K562 (cell line): ENCODE measurements around the gene FAM53A. TPM values are rescaled to one million over a fixed set of nuclear protein-coding genes. Genes with fewer than 3 reads are reported as not detected.

ENCODE experiments used
- ATAC-seq: fragments of 200-7000 bp; cut with Tn5 transposase; 3 replicates; pipeline ENCODE4 v1.9.1; 2020; ENCODE audit warnings: moderate library complexity
- BruUV-seq: library from RNA; stranded (reverse); fragments of 400-500 nt; replicated peaks from 2 replicates; lab custom pipeline; 2021; lab: Mats Ljungman, UMichigan
- CTCF ChIA-PET: fragments of 300-600 bp; formaldehyde crosslinking; extraction: SDS; loops from one replicate; lab custom pipeline; 2021; ENCODE audit warnings: low intra/inter-chr PET ratio; lab: Yijun Ruan, JAX
- POLR2A ChIA-PET: fragments of 300-600, 350-650 bp; sonication (Branson Sonifier 250); formaldehyde crosslinking; extraction: SDS; loops from one replicate; lab custom pipeline; 2021; ENCODE audit warnings: antibody characterized with exemption, inconsistent platforms; lab: Yijun Ruan, JAX
- DNase-seq, 4 experiments: peaks; one replicate each; pipeline versions ENCODE4 v3.0.0 to v3.0.0-alpha.2; 2011 to 2018; ENCODE audit warnings: low spot score in 3 of 4, mixed read lengths in 3 of 4; ENCODE audit errors: extremely low read depth in 1 of 4
- FAIRE-seq: peaks from 2 replicates; lab custom pipeline; 2011; peaks lifted over from hg19 to GRCh38; lab: Jason Lieb, UNC
- H2AFZ ChIP-seq: 2 replicates; pipeline ENCODE4 v1.6.0; 2011; ENCODE audit warnings: low read depth, low read length, control low read depth, inconsistent platforms
- H3K27ac ChIP-seq: fragments of 200-600 bp; 3 replicates; pipeline ENCODE4 v1.8.0; 2011; ENCODE audit warnings: low read depth, mild to moderate bottlenecking, control low read depth, inconsistent platforms, low read length, moderate library complexity, mixed read lengths; ENCODE audit errors: extremely low read depth
- H3K27me3 ChIP-seq, 2 experiments: fragments of 300-600 bp in 1 of 2; 2 replicates in 1 of 2; 3 replicates in 1 of 2; pipeline versions ENCODE4 v1.6.0 to v1.8.0; 2011; ENCODE audit warnings: inconsistent platforms in 2 of 2, low read length in 2 of 2, mild to moderate bottlenecking in 1 of 2, mixed read lengths in 1 of 2, moderate library complexity in 1 of 2; ENCODE audit not compliant: control insufficient read depth in 2 of 2, insufficient read depth in 2 of 2
- H3K36me3 ChIP-seq: fragments of 300-600 bp; 3 replicates; pipeline ENCODE4 v1.8.0; 2011; ENCODE audit warnings: mild to moderate bottlenecking, low read length, inconsistent platforms; ENCODE audit not compliant: control insufficient read depth, insufficient read depth
- H3K4me1 ChIP-seq, 2 experiments: fragments of 200-600 bp in 1 of 2; replicated peaks in 1 of 2; 2 replicates in 1 of 2; 3 replicates in 1 of 2; pipeline versions ENCODE4 v1.5.1 to v1.8.0; 2011; ENCODE audit warnings: inconsistent platforms in 2 of 2, low read length in 2 of 2, mild to moderate bottlenecking in 1 of 2, mixed read lengths in 1 of 2, moderate library complexity in 1 of 2; ENCODE audit not compliant: control insufficient read depth in 2 of 2, insufficient read depth in 2 of 2
- H3K4me2 ChIP-seq: 2 replicates; pipeline ENCODE4 v1.6.1; 2011; ENCODE audit warnings: low read length, control low read depth, inconsistent platforms, mixed read lengths; ENCODE audit not compliant: insufficient read depth
- H3K4me3 ChIP-seq: fragments of 200-600 bp; sonication (generic), shearing (Covaris generic); 2 replicates; pipeline ENCODE4 v1.5.1; 2016; ENCODE audit warnings: control low read depth, inconsistent platforms
- H3K79me2 ChIP-seq: fragments of 200-600 bp; 3 replicates; pipeline ENCODE4 v1.8.0; 2011; ENCODE audit warnings: low read length, inconsistent platforms; ENCODE audit not compliant: control insufficient read depth, insufficient read depth
- H3K9ac ChIP-seq, 2 experiments: 2 replicates each; pipeline versions ENCODE4 v1.6.0 to v1.6.1; 2011; ENCODE audit warnings: low read depth in 2 of 2, low read length in 2 of 2, control low read depth in 1 of 2, inconsistent platforms in 1 of 2, mild to moderate bottlenecking in 1 of 2, mixed read lengths in 1 of 2; ENCODE audit not compliant: insufficient read depth in 1 of 2
- H3K9me1 ChIP-seq: one replicate; pipeline ENCODE4 v1.6.0; 2011; ENCODE audit warnings: inconsistent platforms, mild to moderate bottlenecking, low read length, moderate library complexity; ENCODE audit not compliant: control insufficient read depth, insufficient read depth
- H3K9me3 ChIP-seq: replicated peaks from 2 replicates; pipeline ENCODE4 v1.5.1; 2011; ENCODE audit warnings: low read depth, low read length, inconsistent platforms; ENCODE audit not compliant: control insufficient read depth, insufficient read depth
- H4K20me1 ChIP-seq: replicated peaks from 2 replicates; pipeline ENCODE4 v1.6.1; 2011; ENCODE audit warnings: low read length, inconsistent platforms, mixed read lengths; ENCODE audit not compliant: control insufficient read depth, insufficient read depth
- CBFA2T2 ChIP-seq: fragments of 450-650 bp; conservative IDR thresholded peaks from 2 replicates; pipeline ENCODE4 v1.6.1; 2017; ENCODE audit warnings: mild to moderate bottlenecking
- CHD1 ChIP-seq: fragments of 200-600 bp; sonication (generic); IDR thresholded peaks from one replicate; pipeline ENCODE4 v1.6.1; 2012; ENCODE audit warnings: mild to moderate bottlenecking, moderate library complexity, low read length, inconsistent platforms
- E4F1 ChIP-seq: fragments of 250-450 bp; sonication (Bioruptor Pico); IDR thresholded peaks from 2 replicates; pipeline ENCODE4 v1.5.0; 2021; ENCODE audit warnings: mild to moderate bottlenecking, borderline replicate concordance
- LEF1 ChIP-seq: fragments of 450-650 bp; IDR thresholded peaks from 2 replicates; pipeline ENCODE4 v1.6.1; 2016; ENCODE audit warnings: mild to moderate bottlenecking
- NONO ChIP-seq, 2 experiments: fragments of 200-400 bp in 1 of 2; fragments of 450-650 bp in 1 of 2; formaldehyde crosslinking in 1 of 2; IDR thresholded peaks; 2 replicates each; pipeline ENCODE4 v1.6.1; 2017; ENCODE audit warnings: low read depth in 2 of 2, mild to moderate bottlenecking in 2 of 2, moderate library complexity in 2 of 2, low read length in 1 of 2
- RFX5 ChIP-seq: IDR thresholded peaks from 2 replicates; pipeline ENCODE4 v1.6.1; 2011; ENCODE audit warnings: low read depth, mild to moderate bottlenecking, improper control_type of control experiment, low read length
- TARDBP ChIP-seq: fragments of 450-650 bp; IDR thresholded peaks from 2 replicates; pipeline ENCODE4 v1.6.1; 2016
- WHSC1 ChIP-seq: IDR thresholded peaks from one replicate; pipeline ENCODE4 v1.6.1; 2012; ENCODE audit warnings: low read length, control low read depth, inconsistent platforms
- ZBTB2 ChIP-seq: fragments of 450-650 bp; IDR thresholded peaks from 2 replicates; pipeline ENCODE4 v1.6.1; 2016; ENCODE audit warnings: antibody characterized with exemption
- ZNF639 ChIP-seq, 2 experiments: fragments of 200-800 bp in 1 of 2; sonication (Bioruptor generic) in 1 of 2; sonication (generic) in 1 of 2; formaldehyde crosslinking in 1 of 2; IDR thresholded peaks in 1 of 2; conservative IDR thresholded peaks in 1 of 2; 2 replicates each; pipeline versions ENCODE4 v1.5.0 to v1.6.1; 2016 to 2020; ENCODE audit warnings: missing compliant biosample characterization in 1 of 2, missing genetic modification characterization in 1 of 2, missing genetic modification reagents in 1 of 2
- ZNF740 ChIP-seq, 3 experiments: fragments of 200-800 bp in 1 of 3; sonication (Bioruptor generic) in 1 of 3; sonication (generic) in 1 of 3; formaldehyde crosslinking in 1 of 3; IDR thresholded peaks; 2 replicates each; pipeline versions ENCODE4 v1.6.1 to v1.8.0; 2016 to 2022; ENCODE audit warnings: mild to moderate bottlenecking in 2 of 3, missing compliant biosample characterization in 2 of 3, missing genetic modification characterization in 2 of 3, missing genetic modification reagents in 1 of 3
- WGBS: fragments of 100-300 bp; shearing (Covaris generic); methylation state at CpG from one replicate; pipeline ENCODE4 v1.1.6; 2016; ENCODE audit warnings: low coverage, mixed read lengths; ENCODE audit not compliant: insufficient coverage; ENCODE audit errors: missing lambda C conversion rate; 5-methylcytosine and 5-hydroxymethylcytosine counted together
- in situ Hi-C: fragments of 300-500 bp; cut with MboI; formaldehyde crosslinking; loops from 4 replicates; pipeline ENCODE4 v1.15.0; 2018; ENCODE audit warnings: inconsistent platforms, mixed read lengths
- intact Hi-C: fragments of 100-400 bp; cut with micrococcal nuclease; formaldehyde crosslinking; loops from 2 replicates; pipeline ENCODE4 v1.14.2; 2022
- polyA plus RNA-seq, 8 experiments: library from polyadenylated mRNA; depleted of rRNA in 4 of 8; stranded (reverse) in 5 of 8; unstranded in 3 of 8; fragments of >200 nt; fragmentation: Nextera tagmentation in 2 of 8; fragmentation: Illumina TruSeq in 1 of 8; extraction: Ambion mirVana in 2 of 8; extraction: Trizol in 1 of 8; gene quantifications; 2 replicates each; pipeline versions ENCODE4 v1.2.1 to v1.2.3, GENCODE V29; 2011 to 2014; ENCODE audit warnings: inconsistent platforms in 1 of 8, missing spikeins in 1 of 8
- total RNA-seq, 7 experiments: library from RNA; depleted of rRNA in 6 of 7; stranded (reverse); fragments of >200 nt in 6 of 7; fragmentation: Illumina TruSeq in 2 of 7; extraction: Trizol in 2 of 7; gene quantifications; 2 replicates each; pipeline versions ENCODE4 v1.2.1 to v1.2.3, GENCODE V29; 2011 to 2021; ENCODE audit warnings: low replicate concordance in 1 of 7

FAM53A gene
- total and polyA plus RNA-seq, 9 of the 15 experiments (the other 6 are each of a cell fraction or from before 2014, with no cell fraction given): 0.53 to 2.7 (median 1.4) TPM; not detected in 2

GRCh38 chr4:1626941-1627340, 57.2 kb downstream of the FAM53A start:
- in situ Hi-C loops: loop anchor here (5.0 to 10.0 kb wide), 2 partner anchors 275 to 492 kb away; no protein-coding TSS in a partner anchor
- POLR2A ChIA-PET: interaction anchor here (0.6 kb wide), 1 partner anchor 219 kb away, joined by 3 read pairs; no protein-coding TSS in a partner anchor
- Histone ChIP-seq H3K9ac (no peak overlapping the region), H2AFZ (no peak overlapping the region), H3K4me3 (no peak overlapping the region), H3K27me3 (peaks cover 6 to 13% of the 10 kb centered on the region in 2 experiments), H4K20me1 (0 out of 2 replicates have a peak, but pooled peaks cover 4% of the 10 kb centered on the region), H3K9me1 (no peaks in the 10 kb centered on the region), H3K4me1 (peaks cover under 1 to 40% of the 10 kb centered on the region in 2 experiments; a peak in 3 of 5 replicates), H3K27ac (no peak overlapping the region), H3K9me3 (no peaks in the 10 kb centered on the region; the same call in 1 of the 2 replicates), H3K79me2 (no peaks in the 10 kb centered on the region), H3K4me2 (no peak overlapping the region), H3K36me3 (no peaks in the 10 kb centered on the region)
- FAIRE-seq: no peak
- intact Hi-C loops: no loop called here
- no peak for TF ChIP-seq LEF1
- no peak for TF ChIP-seq TARDBP
- no peak for TF ChIP-seq CHD1
- no peak for TF ChIP-seq E4F1 (CRISPR knock-in tag)
- no peak for TF ChIP-seq WHSC1
- TF ChIP-seq ZBTB2: no peak
- no peak for TF ChIP-seq ZNF740 (CRISPR knock-in tag; IDR thresholded peaks at IDR 0.05)
- TF ChIP-seq ZNF740 (tag; IDR thresholded peaks at IDR 0.05): no peak
- no peak for TF ChIP-seq NONO (IDR thresholded peaks at IDR 0.05; ENCODE audit: low read depth in 2 of 2, low read length in 1 of 2)
- no peak for TF ChIP-seq RFX5
- TF ChIP-seq CBFA2T2: no peak
- no peak for TF ChIP-seq ZNF639 (CRISPR knock-in tag; conservative IDR thresholded peaks at IDR 0.05 in 1 of 2, IDR thresholded peaks at IDR 0.05 in 1 of 2)
- DNase-seq: no peak
- no TSS peak for BruUV-seq
- WGBS: 24% methylated on average over 9 of the region's 9 CpGs
- CTCF ChIA-PET: no interaction called here
- no peak for ATAC-seq
